Measurements from ENCODE around the gene PPP1R8. TPM values are rescaled to one million over a fixed set of nuclear protein-coding genes. Genes with fewer than 3 reads are reported as not detected.

Gene PPP1R8
- total and polyA plus RNA-seq, 9 of the 15 experiments (the other 6 are each of a cell fraction or from before 2014, with no cell fraction given): 16.2 to 107 (median 75.3) TPM

- Histone ChIP-seq H3K4me3 (no peak overlapping the region), H3K79me2 (ENCODE audit: control insufficient read depth, insufficient read depth, low read length) (no peaks in the 10 kb centered on the region), H3K4me1 (replicated peaks in 1 of 2; ENCODE audit: control insufficient read depth in 2 of 2, insufficient read depth in 2 of 2, low read length in 2 of 2) (peaks cover 39 to 59% of the 10 kb centered on the region in 2 experiments), H4K20me1 (replicated peaks; ENCODE audit: control insufficient read depth, insufficient read depth, low read length) (no peaks in the 10 kb centered on the region), H2AFZ (ENCODE audit: low read depth, low read length) (peak overlapping the region; percentile 91), H3K9me1 (ENCODE audit: control insufficient read depth, insufficient read depth, low read length) (no peaks in the 10 kb centered on the region), H3K9ac (ENCODE audit: insufficient read depth in 1 of 2, low read depth in 2 of 2, low read length in 2 of 2) (peak overlapping the region; percentile 1 to 77; a peak in 2 of 4 replicates), H3K27me3 (ENCODE audit: control insufficient read depth in 2 of 2, insufficient read depth in 2 of 2, low read length in 2 of 2) (no peaks in the 10 kb centered on the region), H3K4me2 (ENCODE audit: insufficient read depth, low read length) (no peak overlapping the region), H3K27ac (ENCODE audit: extremely low read depth, low read depth, low read length) (peak overlapping the region; percentile 31), H3K36me3 (ENCODE audit: control insufficient read depth, insufficient read depth, low read length) (no peaks in the 10 kb centered on the region), H3K9me3 (replicated peaks; ENCODE audit: control insufficient read depth, insufficient read depth, low read depth, low read length) (no peaks in the 10 kb centered on the region)
- no TSS peak for BruUV-seq (replicated peaks)
- no peak for ATAC-seq
- in situ Hi-C loops (cut with MboI) (loop anchor here (5.0 to 10.0 kb wide), 2 partner anchors 103 to 330 kb away; no protein-coding TSS in a partner anchor), intact Hi-C loops (cut with micrococcal nuclease) (no loop called here)
- POLR2A ChIA-PET: interaction anchor here (0.6 to 1.1 kb wide), 2 partner anchors 8 to 33 kb away, joined by 3 read pairs; partner anchors contain the start of gene THEMIS2
- FAIRE-seq: no peak
- peak in 2 of 4 experiments; percentile 35 to 39 for DNase-seq (ENCODE audit: extremely low read depth in 1 of 4, low spot score in 3 of 4)
- CTCF ChIA-PET (ENCODE audit: low intra/inter-chr PET ratio): no interaction called here
- 69% methylated on average over 8 of the region's 8 CpGs for WGBS (ENCODE audit: insufficient coverage, low coverage, missing lambda C conversion rate)
- TF ChIP-seq ZNF75A (CRISPR knock-in tag; IDR thresholded peaks at IDR 0.05) (no peak), CXXC5 (CRISPR knock-in tag; IDR thresholded peaks at IDR 0.05) (0 out of 2 replicates have a peak, but pooled peaks have one; percentile 8), ZFX (CRISPR knock-in tag; IDR thresholded peaks at IDR 0.05) (peak; percentile 49; the same call in 1 of the 2 replicates), ZNF3 (CRISPR knock-in tag; IDR thresholded peaks at IDR 0.05) (no peak), ZNF436 (CRISPR knock-in tag; IDR thresholded peaks at IDR 0.05) (no peak), GABPB2 (CRISPR knock-in tag; conservative IDR thresholded peaks at IDR 0.05) (no peak)
- TF ChIP-seq, protein P1, sequence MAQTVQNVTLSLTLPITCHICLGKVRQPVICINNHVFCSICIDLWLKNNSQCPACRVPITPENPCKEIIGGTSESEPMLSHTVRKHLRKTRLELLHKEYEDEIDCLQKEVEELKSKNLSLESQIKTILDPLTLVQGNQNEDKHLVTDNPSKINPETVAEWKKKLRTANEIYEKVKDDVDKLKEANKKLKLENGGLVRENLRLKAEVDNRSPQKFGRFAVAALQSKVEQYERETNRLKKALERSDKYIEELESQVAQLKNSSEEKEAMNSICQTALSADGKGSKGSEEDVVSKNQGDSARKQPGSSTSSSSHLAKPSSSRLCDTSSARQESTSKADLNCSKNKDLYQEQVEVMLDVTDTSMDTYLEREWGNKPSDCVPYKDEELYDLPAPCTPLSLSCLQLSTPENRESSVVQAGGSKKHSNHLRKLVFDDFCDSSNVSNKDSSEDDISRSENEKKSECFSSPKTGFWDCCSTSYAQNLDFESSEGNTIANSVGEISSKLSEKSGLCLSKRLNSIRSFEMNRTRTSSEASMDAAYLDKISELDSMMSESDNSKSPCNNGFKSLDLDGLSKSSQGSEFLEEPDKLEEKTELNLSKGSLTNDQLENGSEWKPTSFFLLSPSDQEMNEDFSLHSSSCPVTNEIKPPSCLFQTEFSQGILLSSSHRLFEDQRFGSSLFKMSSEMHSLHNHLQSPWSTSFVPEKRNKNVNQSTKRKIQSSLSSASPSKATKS (CRISPR knock-in tag; IDR thresholded peaks at IDR 0.05): no peak
- TF ChIP-seq, protein P2, sequence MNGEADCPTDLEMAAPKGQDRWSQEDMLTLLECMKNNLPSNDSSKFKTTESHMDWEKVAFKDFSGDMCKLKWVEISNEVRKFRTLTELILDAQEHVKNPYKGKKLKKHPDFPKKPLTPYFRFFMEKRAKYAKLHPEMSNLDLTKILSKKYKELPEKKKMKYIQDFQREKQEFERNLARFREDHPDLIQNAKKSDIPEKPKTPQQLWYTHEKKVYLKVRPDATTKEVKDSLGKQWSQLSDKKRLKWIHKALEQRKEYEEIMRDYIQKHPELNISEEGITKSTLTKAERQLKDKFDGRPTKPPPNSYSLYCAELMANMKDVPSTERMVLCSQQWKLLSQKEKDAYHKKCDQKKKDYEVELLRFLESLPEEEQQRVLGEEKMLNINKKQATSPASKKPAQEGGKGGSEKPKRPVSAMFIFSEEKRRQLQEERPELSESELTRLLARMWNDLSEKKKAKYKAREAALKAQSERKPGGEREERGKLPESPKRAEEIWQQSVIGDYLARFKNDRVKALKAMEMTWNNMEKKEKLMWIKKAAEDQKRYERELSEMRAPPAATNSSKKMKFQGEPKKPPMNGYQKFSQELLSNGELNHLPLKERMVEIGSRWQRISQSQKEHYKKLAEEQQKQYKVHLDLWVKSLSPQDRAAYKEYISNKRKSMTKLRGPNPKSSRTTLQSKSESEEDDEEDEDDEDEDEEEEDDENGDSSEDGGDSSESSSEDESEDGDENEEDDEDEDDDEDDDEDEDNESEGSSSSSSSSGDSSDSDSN (IDR thresholded peaks at IDR 0.05; ENCODE audit: borderline replicate concordance in 1 of 2, low read depth in 2 of 2, low read length in 2 of 2): 0 out of 4 replicates have a peak, but pooled peaks of 1 of the 2 experiments have one; percentile 21
- TF ChIP-seq, protein P3, sequence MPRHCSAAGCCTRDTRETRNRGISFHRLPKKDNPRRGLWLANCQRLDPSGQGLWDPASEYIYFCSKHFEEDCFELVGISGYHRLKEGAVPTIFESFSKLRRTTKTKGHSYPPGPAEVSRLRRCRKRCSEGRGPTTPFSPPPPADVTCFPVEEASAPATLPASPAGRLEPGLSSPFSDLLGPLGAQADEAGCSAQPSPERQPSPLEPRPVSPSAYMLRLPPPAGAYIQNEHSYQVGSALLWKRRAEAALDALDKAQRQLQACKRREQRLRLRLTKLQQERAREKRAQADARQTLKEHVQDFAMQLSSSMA (CRISPR knock-in tag; IDR thresholded peaks at IDR 0.05): no peak
- TF ChIP-seq, protein P4, sequence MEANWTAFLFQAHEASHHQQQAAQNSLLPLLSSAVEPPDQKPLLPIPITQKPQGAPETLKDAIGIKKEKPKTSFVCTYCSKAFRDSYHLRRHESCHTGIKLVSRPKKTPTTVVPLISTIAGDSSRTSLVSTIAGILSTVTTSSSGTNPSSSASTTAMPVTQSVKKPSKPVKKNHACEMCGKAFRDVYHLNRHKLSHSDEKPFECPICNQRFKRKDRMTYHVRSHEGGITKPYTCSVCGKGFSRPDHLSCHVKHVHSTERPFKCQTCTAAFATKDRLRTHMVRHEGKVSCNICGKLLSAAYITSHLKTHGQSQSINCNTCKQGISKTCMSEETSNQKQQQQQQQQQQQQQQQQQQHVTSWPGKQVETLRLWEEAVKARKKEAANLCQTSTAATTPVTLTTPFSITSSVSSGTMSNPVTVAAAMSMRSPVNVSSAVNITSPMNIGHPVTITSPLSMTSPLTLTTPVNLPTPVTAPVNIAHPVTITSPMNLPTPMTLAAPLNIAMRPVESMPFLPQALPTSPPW (CRISPR knock-in tag; IDR thresholded peaks at IDR 0.05): peak; percentile 30
- TF ChIP-seq, protein P5, sequence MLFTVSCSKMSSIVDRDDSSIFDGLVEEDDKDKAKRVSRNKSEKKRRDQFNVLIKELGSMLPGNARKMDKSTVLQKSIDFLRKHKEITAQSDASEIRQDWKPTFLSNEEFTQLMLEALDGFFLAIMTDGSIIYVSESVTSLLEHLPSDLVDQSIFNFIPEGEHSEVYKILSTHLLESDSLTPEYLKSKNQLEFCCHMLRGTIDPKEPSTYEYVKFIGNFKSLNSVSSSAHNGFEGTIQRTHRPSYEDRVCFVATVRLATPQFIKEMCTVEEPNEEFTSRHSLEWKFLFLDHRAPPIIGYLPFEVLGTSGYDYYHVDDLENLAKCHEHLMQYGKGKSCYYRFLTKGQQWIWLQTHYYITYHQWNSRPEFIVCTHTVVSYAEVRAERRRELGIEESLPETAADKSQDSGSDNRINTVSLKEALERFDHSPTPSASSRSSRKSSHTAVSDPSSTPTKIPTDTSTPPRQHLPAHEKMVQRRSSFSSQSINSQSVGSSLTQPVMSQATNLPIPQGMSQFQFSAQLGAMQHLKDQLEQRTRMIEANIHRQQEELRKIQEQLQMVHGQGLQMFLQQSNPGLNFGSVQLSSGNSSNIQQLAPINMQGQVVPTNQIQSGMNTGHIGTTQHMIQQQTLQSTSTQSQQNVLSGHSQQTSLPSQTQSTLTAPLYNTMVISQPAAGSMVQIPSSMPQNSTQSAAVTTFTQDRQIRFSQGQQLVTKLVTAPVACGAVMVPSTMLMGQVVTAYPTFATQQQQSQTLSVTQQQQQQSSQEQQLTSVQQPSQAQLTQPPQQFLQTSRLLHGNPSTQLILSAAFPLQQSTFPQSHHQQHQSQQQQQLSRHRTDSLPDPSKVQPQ (CRISPR knock-in tag; IDR thresholded peaks at IDR 0.05; ENCODE audit: borderline replicate concordance): no peak
Observed at GRCh38 chr1:27864264-27864895, 33.8 kb downstream of the PPP1R8 start.

Measured in K562 (cell line).